K562 (cell line): ENCODE measurements around the gene RPL27. TPM values are rescaled to one million over a fixed set of nuclear protein-coding genes. Genes with fewer than 3 reads are reported as not detected.

Source experiments
- CBFA2T3 ChIP-seq: fragments of 450-650 bp; IDR thresholded peaks from 2 replicates; pipeline ENCODE4 v1.6.1; 2017
- CREB3L1 ChIP-seq: fragments of 450-650 bp; IDR thresholded peaks from 2 replicates; pipeline ENCODE4 v1.6.1; 2014; ENCODE audit warnings: low read depth, mild to moderate bottlenecking, moderate library complexity, borderline replicate concordance
- ELF1 ChIP-seq: fragments of 200-800 bp; sonication (Bioruptor generic); IDR thresholded peaks from 2 replicates; pipeline ENCODE4 v1.6.1; 2016; ENCODE audit warnings: missing genetic modification characterization, missing compliant biosample characterization
- ETS2 ChIP-seq: IDR thresholded peaks from 2 replicates; pipeline ENCODE4 v1.6.1; 2016; ENCODE audit warnings: borderline replicate concordance, missing genetic modification characterization, mild to moderate bottlenecking, moderate library complexity, missing compliant biosample characterization; ENCODE audit not compliant: poor library complexity, severe bottlenecking
- ETV1 ChIP-seq: fragments of 450-650 bp; conservative IDR thresholded peaks from 2 replicates; pipeline ENCODE4 v1.6.1; 2016; ENCODE audit warnings: missing genetic modification characterization, control low read depth, low read depth, missing compliant biosample characterization
- MAZ ChIP-seq, 2 experiments: fragments of 450-650 bp in 1 of 2; sonication (generic) in 1 of 2; formaldehyde crosslinking; IDR thresholded peaks in 1 of 2; conservative IDR thresholded peaks in 1 of 2; 2 replicates each; pipeline versions ENCODE4 v1.4.0 to v1.5.0; 2020; ENCODE audit warnings: mild to moderate bottlenecking in 1 of 2, missing genetic modification reagents in 1 of 2
- MYBL2 ChIP-seq, 2 experiments: fragments of 450-650 bp in 1 of 2; sonication (generic) in 1 of 2; formaldehyde crosslinking in 1 of 2; IDR thresholded peaks; 2 replicates each; pipeline versions ENCODE4 v1.6.1 to v1.8.1; 2017 to 2022; ENCODE audit warnings: borderline replicate concordance in 1 of 2, inconsistent platforms in 1 of 2, low read depth in 1 of 2, mild to moderate bottlenecking in 1 of 2, missing genetic modification reagents in 1 of 2, moderate library complexity in 1 of 2
- NELFE ChIP-seq: IDR thresholded peaks from 2 replicates; pipeline ENCODE4 v1.6.1; 2011; ENCODE audit warnings: mild to moderate bottlenecking; ENCODE audit not compliant: insufficient read depth, insufficient read length
- NFIX ChIP-seq: fragments of 250-450 bp; sonication (Bioruptor Pico); IDR thresholded peaks from 2 replicates; pipeline ENCODE4 v1.4.0; 2020; ENCODE audit warnings: low read depth, mild to moderate bottlenecking, moderate library complexity
- NRF1 ChIP-seq, 2 experiments: fragments of 450-650 bp; IDR thresholded peaks in 1 of 2; conservative IDR thresholded peaks in 1 of 2; 2 replicates each; pipeline ENCODE4 v1.6.1; 2014; ENCODE audit warnings: mild to moderate bottlenecking in 2 of 2
- PHF20 ChIP-seq: fragments of 450-650 bp; IDR thresholded peaks from 2 replicates; pipeline ENCODE4 v1.6.1; 2018; ENCODE audit not compliant: partially characterized antibody
- POLR2AphosphoS5 ChIP-seq: IDR thresholded peaks from 2 replicates; pipeline ENCODE4 v1.6.1; 2011; ENCODE audit warnings: mild to moderate bottlenecking, low read depth, low read length, moderate library complexity; ENCODE audit not compliant: control insufficient read depth, insufficient read depth
- RBFOX2 ChIP-seq: fragments of 200-400 bp; formaldehyde crosslinking; IDR thresholded peaks from 2 replicates; pipeline ENCODE4 v1.6.1; 2017; ENCODE audit warnings: low read depth, mild to moderate bottlenecking, low read length, moderate library complexity
- RHOXF2B ChIP-seq: fragments of 250-450 bp; sonication (Bioruptor Pico); conservative IDR thresholded peaks from 2 replicates; pipeline ENCODE4 v1.5.1; 2021
- SETDB1 ChIP-seq: IDR thresholded peaks from one replicate; pipeline ENCODE4 v1.6.1; 2012; ENCODE audit warnings: low read length, control low read depth, inconsistent platforms
- SMC3 ChIP-seq: conservative IDR thresholded peaks from 2 replicates; pipeline ENCODE4 v1.6.1; 2011; ENCODE audit warnings: low read depth, low read length, improper control_type of control experiment; ENCODE audit not compliant: insufficient read depth
- SP2 ChIP-seq: IDR thresholded peaks from 2 replicates; pipeline ENCODE4 v1.6.1; 2011; ENCODE audit warnings: mild to moderate bottlenecking, low read depth, low read length, moderate library complexity; ENCODE audit not compliant: poor library complexity, severe bottlenecking; ENCODE audit errors: extremely low read depth
- ZFPM2 ChIP-seq: fragments of 250-450 bp; sonication (Bioruptor Pico); IDR thresholded peaks from 2 replicates; pipeline ENCODE4 v1.5.1; 2022; ENCODE audit warnings: mild to moderate bottlenecking
- ZNF174 ChIP-seq: fragments of 250-450 bp; sonication (Bioruptor Pico); IDR thresholded peaks from 2 replicates; pipeline ENCODE4 v1.4.0; 2020; ENCODE audit warnings: mild to moderate bottlenecking
- ZNF280A ChIP-seq: fragments of 450-650 bp; IDR thresholded peaks from 2 replicates; pipeline ENCODE4 v1.6.1; 2018; ENCODE audit warnings: mild to moderate bottlenecking, low read depth; ENCODE audit not compliant: partially characterized antibody
- ZNF398 ChIP-seq: fragments of 250-450 bp; sonication (Bioruptor Pico); IDR thresholded peaks from 2 replicates; pipeline ENCODE4 v1.8.0; 2021; ENCODE audit warnings: moderate library complexity, mild to moderate bottlenecking, inconsistent platforms
- ZNF668 ChIP-seq: fragments of 250-450 bp; sonication (Bioruptor Pico); IDR thresholded peaks from 2 replicates; pipeline ENCODE4 v1.8.0; 2022; ENCODE audit warnings: mild to moderate bottlenecking, inconsistent platforms
- ZNF76 ChIP-seq: fragments of 250-450 bp; sonication (Bioruptor Pico); IDR thresholded peaks from 2 replicates; pipeline ENCODE4 v1.4.0; 2020; ENCODE audit warnings: mild to moderate bottlenecking, moderate library complexity, borderline replicate concordance
- polyA plus RNA-seq, 8 experiments: library from polyadenylated mRNA; depleted of rRNA in 4 of 8; stranded (reverse) in 5 of 8; unstranded in 3 of 8; fragments of >200 nt; fragmentation: Nextera tagmentation in 2 of 8; fragmentation: Illumina TruSeq in 1 of 8; extraction: Ambion mirVana in 2 of 8; extraction: Trizol in 1 of 8; gene quantifications; 2 replicates each; pipeline versions ENCODE4 v1.2.1 to v1.2.3, GENCODE V29; 2011 to 2014; ENCODE audit warnings: inconsistent platforms in 1 of 8, missing spikeins in 1 of 8
- total RNA-seq, 7 experiments: library from RNA; depleted of rRNA in 6 of 7; stranded (reverse); fragments of >200 nt in 6 of 7; fragmentation: Illumina TruSeq in 2 of 7; extraction: Trizol in 2 of 7; gene quantifications; 2 replicates each; pipeline versions ENCODE4 v1.2.1 to v1.2.3, GENCODE V29; 2011 to 2021; ENCODE audit warnings: low replicate concordance in 1 of 7

The RPL27 gene
- total and polyA plus RNA-seq, 9 of the 15 experiments (the other 6 are each of a cell fraction or from before 2014, with no cell fraction given), result 1,539 to 6,155 (median 3,710) TPM

- TF ChIP-seq RBFOX2 (peak; percentile 73), NELFE (no peak), ETV1 (no peak), ZNF398 (CRISPR knock-in tag) (no peak), MYBL2 (IDR thresholded peaks at IDR 0.05; ENCODE audit: low read depth) (no peak), MYBL2 (CRISPR knock-in tag; IDR thresholded peaks at IDR 0.05; ENCODE audit: borderline replicate concordance) (no peak), SETDB1 (no peak), ETS2 (tag) (no peak), SMC3 (no peak), CREB3L1 (peak; percentile 52), ZNF174 (CRISPR knock-in tag) (no peak), RHOXF2B (CRISPR knock-in tag) (no peak), PHF20 (peak; percentile 47), ZNF668 (CRISPR knock-in tag) (no peak), CBFA2T3 (0 out of 2 replicates have a peak, but pooled peaks have one; percentile 10), NRF1 (conservative IDR thresholded peaks at IDR 0.05 in 1 of 2, IDR thresholded peaks at IDR 0.05 in 1 of 2) (peak; percentile 87 to 90), ZNF76 (CRISPR knock-in tag) (no peak), SP2 (no peak), ZNF280A (no peak), ZFPM2 (CRISPR knock-in tag) (no peak), ELF1 (tag) (peak; percentile 62), NFIX (CRISPR knock-in tag) (no peak), MAZ (CRISPR knock-in tag; conservative IDR thresholded peaks at IDR 0.05 in 1 of 2, IDR thresholded peaks at IDR 0.05 in 1 of 2) (0 out of 4 replicates have a peak, but pooled peaks of 1 of the 2 experiments have one; percentile 5), POLR2AphosphoS5 (0 out of 2 replicates have a peak, but pooled peaks have one; percentile 47)
These were observed 17.3 kb upstream of the RPL27 start (continued) for GRCh38 chr17:42980766-42981397.
